ENCODE results near the gene SMIM38.

Gene SMIM38

DNA sequence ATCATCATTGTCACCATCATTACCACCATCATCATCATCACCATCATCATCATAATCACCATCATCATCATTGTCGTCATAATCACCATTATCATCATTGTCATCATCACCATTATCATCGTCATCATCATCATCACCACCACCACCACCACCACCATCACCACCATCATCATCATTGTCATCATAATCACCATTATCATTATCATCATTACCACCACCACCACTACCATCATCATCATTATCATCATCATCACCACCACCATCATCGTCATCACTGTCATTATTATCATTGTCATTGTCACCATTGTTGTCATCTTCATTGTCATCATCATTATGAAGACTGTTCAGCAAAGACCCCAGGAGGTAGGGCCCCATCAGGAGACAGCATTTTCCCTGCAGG, 33.3 kb downstream of the SMIM38 start:
- DNase-seq: no peak

DNA sequence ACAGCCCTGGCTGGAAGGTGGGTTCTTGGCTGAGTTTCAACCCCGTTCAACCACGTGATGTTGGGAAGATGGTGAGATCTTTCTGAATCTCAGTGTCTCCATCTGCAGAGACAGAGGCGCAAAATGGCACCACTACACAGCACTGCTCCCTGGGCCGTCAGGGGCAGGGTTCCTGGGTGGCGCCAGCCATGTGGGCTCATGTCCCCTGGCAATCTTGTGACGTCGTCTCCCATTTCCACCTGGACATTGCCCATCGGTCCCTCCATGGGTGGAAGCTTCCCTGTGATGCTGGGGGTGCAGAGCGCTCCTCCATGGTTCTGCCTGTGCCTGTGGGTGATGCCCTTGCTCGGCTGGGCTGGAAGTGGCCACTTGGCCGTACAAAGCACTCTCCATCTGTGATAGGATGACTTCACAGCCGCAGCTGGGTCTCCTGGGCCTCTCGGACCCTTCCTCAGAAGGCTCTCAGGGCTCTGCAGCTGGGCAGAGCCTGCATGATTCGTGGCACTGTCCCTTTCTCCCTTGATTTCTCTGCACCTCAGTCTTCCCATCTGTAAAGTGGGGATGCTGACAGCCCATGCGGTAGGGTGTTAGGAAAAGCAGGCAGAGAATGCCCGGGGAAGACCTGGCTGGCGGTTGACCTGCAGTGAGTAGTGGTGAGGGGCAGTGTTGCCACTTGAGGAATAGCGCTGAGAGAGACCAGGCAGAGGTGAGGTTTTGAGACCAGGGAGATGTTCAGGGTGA, 35.2 kb downstream of the SMIM38 start:
- no peak for DNase-seq

DNA sequence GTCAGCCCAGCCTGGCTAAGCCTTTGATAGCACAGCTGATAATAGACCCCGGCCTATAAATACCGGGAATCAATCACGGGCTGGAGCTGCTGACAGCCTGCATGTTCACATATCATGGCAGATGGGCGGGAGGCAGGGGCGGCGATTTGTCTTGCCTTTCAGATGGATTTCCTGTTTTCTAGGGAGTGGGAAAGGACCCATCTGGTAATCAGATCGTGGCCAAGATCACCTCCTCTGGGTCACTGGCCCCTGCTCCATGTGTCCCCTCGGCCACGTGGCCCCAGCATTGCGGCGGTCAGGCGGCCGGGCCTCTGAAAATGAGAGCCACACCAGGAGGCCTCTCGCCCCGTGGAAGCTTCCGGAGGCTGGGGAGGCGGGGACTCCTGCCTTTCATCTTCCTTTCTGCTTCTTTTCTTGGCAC, 36.6 kb downstream of the SMIM38 start:
- no peak for DNase-seq

GRCh38 chr11:69193151-69193550, 37.4 kb downstream of the SMIM38 start:
- DNase-seq: no peak

GRCh38 chr11:69193629-69194028, 37.9 kb downstream of the SMIM38 start:
- no peak for DNase-seq

DNA sequence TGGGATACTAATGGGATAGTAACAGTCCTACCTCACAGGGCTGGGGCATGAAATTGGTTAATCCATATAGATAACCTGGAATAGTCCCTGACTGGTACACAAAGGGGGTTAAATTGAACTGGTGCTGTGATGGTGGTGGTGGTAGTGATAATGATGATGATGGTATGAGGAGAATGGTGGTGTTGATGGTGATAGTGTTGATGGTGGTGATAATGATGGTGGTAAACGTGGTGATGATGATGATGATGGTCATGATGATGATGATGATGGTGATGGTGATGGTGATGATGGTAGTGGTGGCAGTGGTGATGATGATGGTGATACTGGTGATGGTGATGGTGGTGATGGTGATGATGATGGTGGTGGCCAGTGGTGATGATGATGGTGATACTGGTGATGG, 38.7 kb downstream of the SMIM38 start:
- DNase-seq: no peak

- no peak for DNase-seq
Measured at GRCh38 chr11:69194956-69195355, 39.2 kb downstream of the SMIM38 start.

DNA sequence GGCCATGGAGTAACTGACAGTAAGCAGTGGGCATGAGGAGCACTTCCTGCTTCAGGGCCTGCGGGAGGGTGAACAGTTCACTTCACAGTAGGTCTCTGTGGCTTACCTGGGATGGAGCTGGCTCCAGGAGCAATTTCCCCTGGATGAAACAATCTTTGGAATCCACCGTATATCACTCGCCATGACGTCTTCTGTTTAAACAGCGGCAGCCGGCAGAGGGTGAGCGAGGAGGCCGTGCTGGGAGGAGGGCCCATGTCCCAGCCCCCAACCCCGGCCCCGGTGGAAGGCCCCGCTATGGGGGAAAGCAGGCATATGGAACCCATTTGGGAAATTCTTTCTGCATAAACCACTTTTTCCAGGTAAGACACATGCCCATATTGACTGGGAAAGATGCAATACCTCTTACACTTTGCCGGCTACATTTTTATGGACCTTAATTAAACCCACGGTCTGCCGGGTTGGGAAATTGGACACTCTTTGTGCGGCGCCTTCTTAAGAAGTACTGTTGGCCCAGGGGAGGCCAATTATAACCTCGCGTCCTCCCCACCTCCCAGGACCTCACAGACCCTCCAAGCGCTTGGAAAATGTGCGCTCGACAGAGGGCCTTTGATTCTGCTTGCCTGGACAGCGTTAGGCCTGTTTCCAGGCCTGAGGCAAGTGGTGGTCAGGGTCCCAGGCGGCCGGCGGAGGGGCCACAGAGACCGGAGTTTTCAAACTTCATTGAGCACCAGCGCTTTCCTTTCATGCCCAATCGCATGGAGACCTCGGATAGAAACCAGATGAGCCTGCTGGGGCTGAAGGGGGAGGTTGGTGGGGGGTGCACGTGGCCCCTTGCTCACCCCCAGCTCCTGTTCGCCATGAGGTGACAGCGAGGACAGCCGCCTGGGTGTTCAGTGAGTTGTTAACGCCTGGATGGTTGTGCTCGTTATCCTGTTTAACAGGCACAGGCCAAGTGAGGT, 40.4 kb downstream of the SMIM38 start:
- DNase-seq: no peak

DNA sequence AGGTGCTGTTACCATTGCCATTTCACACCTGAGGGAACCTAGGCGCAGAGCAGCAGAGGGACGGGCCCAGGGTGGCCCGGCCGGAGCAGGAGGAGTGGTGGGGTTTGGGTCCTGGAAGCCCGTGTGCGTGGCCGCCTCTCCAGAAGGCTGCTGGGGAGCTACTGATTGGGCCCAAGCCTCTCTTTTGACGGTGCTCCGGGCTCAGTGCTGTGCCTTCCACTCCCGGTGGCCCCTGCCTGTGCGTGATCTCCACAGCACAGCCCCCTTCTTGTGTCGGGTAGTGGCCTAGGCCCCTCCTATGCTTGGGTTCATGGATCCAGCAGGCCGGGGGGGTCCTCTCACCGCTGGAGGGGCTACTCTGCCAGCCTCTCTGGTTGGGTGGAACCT, 41.0 kb downstream of the SMIM38 start:
- no peak for DNase-seq

- no peak for DNase-seq
Measured at GRCh38 chr11:69198891-69199582, 43.3 kb downstream of the SMIM38 start.

- DNase-seq: no peak
Measured at GRCh38 chr11:69199583-69200315, 44.0 kb downstream of the SMIM38 start.

- DNase-seq: no peak
Measured at GRCh38 chr11:69200331-69201065, 44.8 kb downstream of the SMIM38 start.

- DNase-seq: no peak
Measured at GRCh38 chr11:69201066-69201365, 45.3 kb downstream of the SMIM38 start.

GRCh38 chr11:69201764-69202370, 46.1 kb downstream of the SMIM38 start:
- DNase-seq: no peak

- no peak for DNase-seq
Measured at GRCh38 chr11:69202511-69203221, 46.9 kb downstream of the SMIM38 start.

- no peak for DNase-seq
Measured at GRCh38 chr11:69203381-69203780, 47.6 kb downstream of the SMIM38 start.

GRCh38 chr11:69203901-69204245, 48.1 kb downstream of the SMIM38 start:
- DNase-seq: no peak

GRCh38 chr11:69204246-69204940, 48.7 kb downstream of the SMIM38 start:
- no peak for DNase-seq

DNA sequence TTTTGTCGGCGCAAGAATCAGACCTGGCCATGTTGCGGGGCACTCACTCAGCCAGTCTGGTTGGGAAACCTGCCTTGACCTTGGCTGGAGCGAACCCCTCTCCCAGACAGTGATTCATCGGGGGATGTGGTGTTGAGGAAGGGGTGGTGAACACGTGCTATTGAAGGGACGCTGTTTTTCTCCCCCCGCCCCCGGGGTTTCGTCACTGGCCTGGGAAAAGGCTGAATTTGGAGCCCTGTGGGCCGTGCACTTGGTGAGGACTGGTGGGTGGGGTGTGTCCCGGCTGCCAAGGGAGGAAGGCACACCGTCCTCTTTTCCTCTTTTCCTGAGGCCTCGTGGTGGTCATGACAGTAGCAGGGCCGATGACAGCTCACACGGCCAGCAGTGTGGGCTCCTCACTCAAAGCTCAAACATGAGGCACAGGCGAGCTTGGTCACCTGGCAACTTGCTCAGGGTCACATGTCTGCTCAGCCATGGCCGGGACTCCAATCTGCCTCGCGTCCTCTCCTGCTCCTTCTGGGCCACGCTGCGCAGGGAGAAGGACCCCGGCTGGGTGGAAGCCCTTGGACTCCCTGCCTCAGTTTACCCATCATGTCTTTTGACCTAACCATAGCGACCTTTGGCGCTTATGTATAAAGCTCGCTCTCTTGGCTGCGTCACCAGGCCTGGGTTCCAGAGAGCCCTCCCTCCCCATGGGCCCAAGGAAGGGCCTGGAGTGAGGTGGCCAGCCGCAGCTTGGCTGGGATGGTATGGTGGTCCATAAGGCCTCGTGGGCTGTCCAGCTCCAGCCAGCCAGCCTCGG, 49.4 kb downstream of the SMIM38 start:
- DNase-seq: no peak
